ENCODE results near the gene PPFIA1. TPM values are rescaled to one million over a fixed set of nuclear protein-coding genes. Genes with fewer than 3 reads are reported as not detected.

PPFIA1 gene
- total and polyA plus RNA-seq, 2 donors (not counting 1 experiment from before 2014, with no cell fraction given): 38.8 to 39.8 TPM

GRCh38 chr11:70420496-70420895, 150.0 kb downstream of the PPFIA1 start:
- no peak for TF ChIP-seq EZH2 (IDR thresholded peaks at IDR 0.05; ENCODE audit: low read length, missing control alignments)
- H3K79me2 ChIP-seq (ENCODE audit: control insufficient read depth, insufficient read depth, low read length): peaks cover 10% of the 10 kb centered on the region
- H3K4me1 ChIP-seq (ENCODE audit: control insufficient read depth, extremely low read depth, insufficient read depth, low read length): no peaks in the 10 kb centered on the region
- H3K9me3 ChIP-seq (ENCODE audit: control insufficient read depth, insufficient read depth, low read depth, low read length): no peaks in the 10 kb centered on the region
- H2AFZ ChIP-seq (ENCODE audit: low read length): no peak overlapping the region
- peaks cover 2% of the 10 kb centered on the region for H4K20me1 ChIP-seq (ENCODE audit: control insufficient read depth, extremely low read depth, insufficient read depth, low read length)
- H3K36me3 ChIP-seq (ENCODE audit: control insufficient read depth, insufficient read depth, low read length): peaks cover 59% of the 10 kb centered on the region
- no peak overlapping the region for H3K4me3 ChIP-seq (replicated peaks in 1 of 4; ENCODE audit: control extremely low read depth in 1 of 4, insufficient read depth in 1 of 4, low read depth in 3 of 4, low read length in 4 of 4)
- H3K27ac ChIP-seq (ENCODE audit: insufficient read depth, low read length): no peak overlapping the region
- no peak overlapping the region for H3K9ac ChIP-seq (ENCODE audit: insufficient read depth, low read length)
- H3K4me2 ChIP-seq (ENCODE audit: extremely low read depth, insufficient read depth, low read length): no peak overlapping the region
- peak in 1 of 2 donors; percentile 20 for DNase-seq (ENCODE audit: low read depth in 2 of 2)
- H3K27me3 ChIP-seq (ENCODE audit: control insufficient read depth, insufficient read depth, low read length): no peaks in the 10 kb centered on the region

- Histone ChIP-seq H3K9me3 (ENCODE audit: control insufficient read depth, insufficient read depth, low read depth, low read length) (no peaks in the 10 kb centered on the region), H3K9ac (ENCODE audit: insufficient read depth, low read length) (no peak overlapping the region), H2AFZ (ENCODE audit: low read length) (no peak overlapping the region), H3K4me2 (ENCODE audit: extremely low read depth, insufficient read depth, low read length) (no peak overlapping the region), H3K4me1 (ENCODE audit: control insufficient read depth, extremely low read depth, insufficient read depth, low read length) (no peaks in the 10 kb centered on the region), H3K4me3 (replicated peaks in 1 of 4; ENCODE audit: control extremely low read depth in 1 of 4, insufficient read depth in 1 of 4, low read depth in 3 of 4, low read length in 4 of 4) (no peak overlapping the region), H3K27ac (ENCODE audit: insufficient read depth, low read length) (no peak overlapping the region), H4K20me1 (ENCODE audit: control insufficient read depth, extremely low read depth, insufficient read depth, low read length) (peaks cover 2% of the 10 kb centered on the region), H3K27me3 (ENCODE audit: control insufficient read depth, insufficient read depth, low read length) (no peaks in the 10 kb centered on the region), H3K79me2 (ENCODE audit: control insufficient read depth, insufficient read depth, low read length) (peaks cover 10% of the 10 kb centered on the region), H3K36me3 (ENCODE audit: control insufficient read depth, insufficient read depth, low read length) (peaks cover 58% of the 10 kb centered on the region)
- TF ChIP-seq CTCF (conservative IDR thresholded peaks at IDR 0.05 in 1 of 2, IDR thresholded peaks at IDR 0.05 in 1 of 2; ENCODE audit: low read depth in 1 of 2, low read length in 2 of 2) (no peak), EZH2 (IDR thresholded peaks at IDR 0.05; ENCODE audit: low read length, missing control alignments) (no peak)
- no peak for DNase-seq (ENCODE audit: low read depth in 2 of 2)
These were observed 150.6 kb downstream of the PPFIA1 start for GRCh38 chr11:70421123-70421522.

- H4K20me1 ChIP-seq (ENCODE audit: control insufficient read depth, extremely low read depth, insufficient read depth, low read length): peaks cover 2% of the 10 kb centered on the region
- no peak overlapping the region for H2AFZ ChIP-seq (ENCODE audit: low read length)
- no peak for DNase-seq (ENCODE audit: low read depth in 2 of 2)
- no peak for TF ChIP-seq EZH2 (IDR thresholded peaks at IDR 0.05; ENCODE audit: low read length, missing control alignments)
- no peak overlapping the region for H3K4me2 ChIP-seq (ENCODE audit: extremely low read depth, insufficient read depth, low read length)
- no peaks in the 10 kb centered on the region for H3K27me3 ChIP-seq (ENCODE audit: control insufficient read depth, insufficient read depth, low read length)
- H3K36me3 ChIP-seq (ENCODE audit: control insufficient read depth, insufficient read depth, low read length): peaks cover 56% of the 10 kb centered on the region
- H3K79me2 ChIP-seq (ENCODE audit: control insufficient read depth, insufficient read depth, low read length): peaks cover 10% of the 10 kb centered on the region
- no peaks in the 10 kb centered on the region for H3K4me1 ChIP-seq (ENCODE audit: control insufficient read depth, extremely low read depth, insufficient read depth, low read length)
- H3K9me3 ChIP-seq (ENCODE audit: control insufficient read depth, insufficient read depth, low read depth, low read length): no peaks in the 10 kb centered on the region
- H3K27ac ChIP-seq (ENCODE audit: insufficient read depth, low read length): no peak overlapping the region
- H3K4me3 ChIP-seq (replicated peaks in 1 of 4; ENCODE audit: control extremely low read depth in 1 of 4, insufficient read depth in 1 of 4, low read depth in 3 of 4, low read length in 4 of 4): no peak overlapping the region
- H3K9ac ChIP-seq (ENCODE audit: insufficient read depth, low read length): no peak overlapping the region
These were observed 152.4 kb downstream of the PPFIA1 start for GRCh38 chr11:70422692-70423522.
